Chondrocyte (in vitro differentiated cells): ENCODE measurements around the gene NCAPG2. TPM values are rescaled to one million over a fixed set of nuclear protein-coding genes. Genes with fewer than 3 reads are reported as not detected.

Experiments
- DNase-seq: peaks from one replicate; pipeline ENCODE4 v3.0.0; 2021; ENCODE audit warnings: mixed read lengths, low spot score
- H3K27ac Mint-ChIP-seq: one replicate; pipeline ENCODE4 v1.8.0; 2021; ENCODE audit warnings: mild to moderate bottlenecking, moderate library complexity, mixed read lengths; ENCODE audit not compliant: unreplicated experiment
- H3K27me3 Mint-ChIP-seq: 2 replicates; pipeline ENCODE4 v1.8.0; 2021; ENCODE audit warnings: low read depth, mixed read lengths
- H3K36me3 Mint-ChIP-seq: 2 replicates; pipeline ENCODE4 v1.8.0; 2021; ENCODE audit warnings: low read depth, mixed read lengths
- H3K4me1 Mint-ChIP-seq: 2 replicates; pipeline ENCODE4 v1.8.0; 2021; ENCODE audit warnings: low read depth, mild to moderate bottlenecking, mixed read lengths
- H3K4me3 Mint-ChIP-seq: one replicate; pipeline ENCODE4 v1.8.0; 2021; ENCODE audit warnings: mild to moderate bottlenecking, moderate library complexity, mixed read lengths; ENCODE audit not compliant: unreplicated experiment
- H3K9me3 Mint-ChIP-seq: 2 replicates; pipeline ENCODE4 v1.8.0; 2021; ENCODE audit warnings: low read depth, mixed read lengths
- CTCF ChIP-seq: fragments of 200-600 bp; sonication (generic); IDR thresholded peaks from 2 replicates; pipeline ENCODE4 v1.5.0; 2021; ENCODE audit warnings: antibody characterized with exemption, mild to moderate bottlenecking, moderate library complexity
- total RNA-seq: library from RNA; stranded (reverse); gene quantifications from 3 replicates; pipeline ENCODE4 v1.2.1, GENCODE V29; 2021

NCAPG2 gene
- total RNA-seq, 1 donor from 2014 or later: 13.0 TPM

- Mint-ChIP-seq H3K4me3 (no peak overlapping the region), H3K9me3 (peaks cover 5% of the 10 kb centered on the region), H3K27me3 (no peaks in the 10 kb centered on the region), H3K27ac (no peak overlapping the region), H3K4me1 (no peaks in the 10 kb centered on the region), H3K36me3 (peaks cover 4% of the 10 kb centered on the region)
- DNase-seq: no peak
- no peak for TF ChIP-seq CTCF
Observed at GRCh38 chr7:158724658-158725505, 20.3 kb upstream of the NCAPG2 start.

DNA sequence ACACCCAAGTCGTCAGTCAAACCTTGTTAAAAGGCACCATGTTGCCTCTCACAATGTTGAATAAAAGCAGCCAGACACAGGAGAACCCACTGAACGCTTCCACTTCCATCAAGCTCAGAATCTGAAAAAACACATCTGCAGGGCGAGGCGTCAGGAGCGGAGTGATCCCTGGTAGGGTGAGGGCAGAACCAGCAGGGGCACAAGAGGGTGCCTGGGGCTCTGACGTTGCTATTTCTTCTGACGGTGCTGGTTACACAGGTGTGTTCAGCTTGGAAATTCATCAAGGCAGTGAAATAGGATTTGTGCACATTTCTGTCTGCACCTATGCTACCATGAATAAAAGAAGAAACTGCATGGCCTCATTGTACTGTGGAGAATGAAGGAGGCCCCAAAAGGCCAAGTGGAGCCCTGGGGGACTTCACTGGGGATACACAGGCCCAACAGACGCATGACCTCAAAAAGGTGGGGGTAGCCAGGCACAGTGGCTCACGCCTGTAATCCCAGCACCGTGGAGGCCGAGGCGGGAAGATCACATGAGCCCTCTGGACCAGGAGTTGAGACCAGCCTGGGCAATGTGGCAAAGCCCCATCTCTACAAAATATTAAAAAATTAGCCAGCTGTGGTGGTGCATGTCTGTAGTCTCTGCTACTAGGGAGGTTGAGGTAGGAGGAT, 19.2 kb upstream of the NCAPG2 start:
- Mint-ChIP-seq H3K4me1 (no peaks in the 10 kb centered on the region), H3K27ac (no peak overlapping the region), H3K27me3 (no peaks in the 10 kb centered on the region), H3K9me3 (peaks cover 5% of the 10 kb centered on the region), H3K4me3 (no peak overlapping the region), H3K36me3 (peaks cover 2% of the 10 kb centered on the region)
- no peak for TF ChIP-seq CTCF
- no peak for DNase-seq

GRCh38 chr7:158723266-158723665, 18.7 kb upstream of the NCAPG2 start:
- Mint-ChIP-seq H3K36me3 (no peaks in the 10 kb centered on the region), H3K27ac (no peak overlapping the region)

DNA sequence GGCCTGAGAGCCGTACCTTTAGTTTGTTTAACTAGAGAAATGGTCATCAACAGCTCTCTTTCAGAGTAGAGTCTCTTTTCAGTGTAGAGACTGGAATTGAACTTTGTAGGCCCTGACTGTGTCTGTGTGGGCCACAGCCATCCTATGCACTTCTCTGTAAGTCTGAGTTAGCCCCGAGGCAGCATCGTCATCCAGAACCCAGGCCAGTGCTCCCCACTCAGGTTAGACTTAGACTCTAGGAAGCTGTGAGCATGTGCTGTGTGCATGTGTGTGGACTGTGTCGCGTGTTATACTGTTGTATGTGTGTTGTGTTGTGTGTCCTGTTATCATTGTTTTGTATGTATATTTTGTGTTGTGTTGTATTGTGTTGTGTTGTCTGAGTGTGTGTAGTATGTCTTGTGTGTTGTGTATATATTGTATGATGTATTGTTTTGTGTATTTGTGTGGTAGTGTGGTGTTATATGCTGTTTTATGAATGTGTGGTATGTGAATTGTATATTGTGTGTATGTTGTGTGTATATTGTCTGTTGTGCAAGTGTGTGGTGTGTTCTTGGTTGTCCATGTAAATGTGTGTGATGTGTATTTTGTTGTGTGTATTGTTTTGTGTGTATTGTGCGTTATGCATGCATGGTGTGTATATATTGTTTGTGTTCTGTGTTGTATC, 18.1 kb upstream of the NCAPG2 start:
- Mint-ChIP-seq H3K27ac (no peak overlapping the region), H3K36me3 (no peaks in the 10 kb centered on the region), H3K27me3 (peaks cover 3% of the 10 kb centered on the region), H3K4me3 (no peak overlapping the region), H3K9me3 (peaks cover 5% of the 10 kb centered on the region), H3K4me1 (no peaks in the 10 kb centered on the region)
- DNase-seq: no peak
- TF ChIP-seq CTCF: no peak

More at GRCh38 chr7:158723266-158723665, 18.7 kb upstream of the NCAPG2 start:
- Mint-ChIP-seq H3K27me3 (no peaks in the 10 kb centered on the region), H3K4me3 (no peak overlapping the region), H3K9me3 (peaks cover 5% of the 10 kb centered on the region), H3K4me1 (no peaks in the 10 kb centered on the region)
- DNase-seq: no peak
- TF ChIP-seq CTCF: no peak

- TF ChIP-seq CTCF: no peak
- Mint-ChIP-seq H3K36me3 (no peaks in the 10 kb centered on the region), H3K4me1 (no peaks in the 10 kb centered on the region), H3K27ac (no peak overlapping the region), H3K9me3 (peaks cover 2% of the 10 kb centered on the region), H3K4me3 (no peak overlapping the region), H3K27me3 (peaks cover 7% of the 10 kb centered on the region)
- no peak for DNase-seq
Observed at GRCh38 chr7:158720112-158720511, 15.5 kb upstream of the NCAPG2 start.
